ENCODE results near the gene SLC22A23.

The SLC22A23 gene

GRCh38 chr6:3239110-3239830 lies 217.6 kb downstream of the SLC22A23 start:
- no peak for DNase-seq (ENCODE audit: extremely low read depth, low read depth)
- no peak; the same call in 1 of the 2 replicates for TF ChIP-seq CTCF (IDR thresholded peaks at IDR 0.05; ENCODE audit: low read depth, low read length)

DNA sequence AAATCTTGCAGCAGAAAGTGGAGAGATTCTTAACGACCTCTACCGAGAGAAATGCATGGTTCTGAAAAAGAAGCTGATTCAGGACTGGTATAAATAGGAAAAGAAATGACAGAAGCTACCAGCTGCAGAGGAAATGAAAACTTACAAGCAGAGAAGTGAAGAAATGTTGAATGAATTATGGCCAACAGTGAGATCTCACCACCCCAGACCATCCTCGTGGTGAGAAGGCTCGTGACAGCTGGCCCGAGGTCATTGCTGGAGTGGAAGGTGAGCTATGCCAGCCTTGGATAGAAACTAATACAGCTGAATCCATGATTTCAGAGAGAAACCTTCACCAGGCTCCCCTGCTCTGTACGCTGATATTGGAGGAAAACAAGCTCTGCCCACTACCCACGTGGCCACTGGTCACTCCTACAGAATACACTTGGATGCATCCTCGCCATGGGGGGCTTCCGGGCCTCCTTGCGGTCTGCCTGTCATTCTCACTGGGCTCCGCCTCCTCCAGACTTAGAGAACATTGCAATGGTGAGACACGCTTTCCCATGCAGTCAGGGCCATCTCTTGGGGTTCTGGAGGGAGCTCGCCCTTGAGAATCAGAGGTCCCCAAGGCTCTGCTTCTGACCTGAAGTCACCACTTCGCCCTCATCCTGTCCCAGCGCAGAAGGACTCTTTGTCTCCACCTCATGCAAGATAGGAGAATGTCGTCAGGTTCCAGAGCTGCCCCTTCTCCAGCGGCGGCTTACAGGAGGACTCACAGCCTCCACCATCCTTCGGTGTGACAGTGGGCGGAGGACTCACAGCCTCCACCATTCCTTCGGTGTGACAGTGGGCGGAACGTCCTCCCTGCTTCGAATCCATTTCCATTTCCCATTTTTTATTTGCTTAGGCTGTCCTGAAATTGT lies 218.8 kb downstream of the SLC22A23 start:
- TF ChIP-seq CTCF (IDR thresholded peaks at IDR 0.05; ENCODE audit: low read depth, low read length), result no peak
- DNase-seq (ENCODE audit: extremely low read depth, low read depth), result no peak

DNA sequence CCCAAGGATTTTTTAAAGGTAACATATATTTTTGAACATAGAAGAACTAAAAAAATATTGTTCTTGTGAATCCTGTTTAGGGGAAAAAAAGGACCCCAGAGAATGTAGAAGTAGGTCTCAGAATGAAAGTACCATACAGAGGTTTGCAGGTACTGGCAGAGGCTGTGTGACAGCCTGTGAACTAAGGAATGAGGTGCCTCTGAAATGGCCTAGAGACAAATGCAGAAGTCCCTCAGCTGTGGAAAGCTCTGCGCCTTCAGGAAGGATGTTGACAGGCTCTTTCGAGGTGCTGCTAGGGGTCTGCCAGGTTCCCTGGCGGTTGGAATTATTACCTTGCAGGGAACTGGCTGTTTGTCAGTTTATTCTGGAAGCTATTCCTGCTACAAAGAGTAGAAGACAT lies 220.8 kb downstream of the SLC22A23 start:
- TF ChIP-seq CTCF (IDR thresholded peaks at IDR 0.05; ENCODE audit: low read depth, low read length), result no peak
- no peak for DNase-seq (ENCODE audit: extremely low read depth, low read depth)

- TF ChIP-seq CTCF (IDR thresholded peaks at IDR 0.05; ENCODE audit: low read depth, low read length), result no peak
- no peak for DNase-seq (ENCODE audit: extremely low read depth, low read depth)
Observed at GRCh38 chr6:3235486-3235885, 221.4 kb downstream of the SLC22A23 start.

DNA sequence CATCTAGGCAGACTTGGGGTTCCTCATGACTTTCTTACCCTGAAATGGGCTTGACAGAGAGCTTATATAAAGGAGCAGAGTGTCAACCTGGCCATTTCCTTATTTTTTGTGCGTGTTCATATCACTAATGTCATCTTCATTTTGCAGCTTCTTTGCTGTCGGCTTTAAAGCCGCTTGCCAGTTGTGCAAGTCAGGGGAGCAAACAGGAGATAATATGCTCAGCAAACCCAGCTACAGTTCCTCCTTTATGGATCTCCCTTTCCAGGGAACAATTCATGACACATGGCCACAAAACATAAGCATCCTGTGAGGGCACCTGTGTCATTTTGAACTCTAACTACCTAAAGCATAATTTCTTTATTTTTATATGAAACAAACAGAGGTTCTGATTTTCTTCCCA lies 222.9 kb downstream of the SLC22A23 start:
- no peak for DNase-seq (ENCODE audit: extremely low read depth, low read depth)
- no peak for TF ChIP-seq CTCF (IDR thresholded peaks at IDR 0.05; ENCODE audit: low read depth, low read length)

DNA sequence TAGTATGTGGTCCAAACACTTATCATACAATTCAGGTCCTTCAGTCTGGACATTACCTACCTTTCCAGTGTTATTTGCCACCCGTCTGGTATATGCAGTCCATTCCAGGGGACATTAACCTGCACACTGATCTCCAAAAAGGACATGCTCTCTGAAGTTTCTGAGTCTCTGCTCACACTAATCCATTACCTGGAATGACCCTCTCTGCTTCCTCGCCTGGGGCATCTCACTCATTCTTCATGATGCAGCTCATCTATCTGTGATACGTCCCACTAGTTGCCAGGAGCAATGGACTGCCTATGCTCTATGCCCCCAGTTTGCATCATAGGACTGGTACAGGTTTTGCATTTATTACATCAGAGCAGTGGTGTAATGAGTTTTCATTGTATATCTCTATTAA lies 223.5 kb downstream of the SLC22A23 start:
- TF ChIP-seq CTCF (IDR thresholded peaks at IDR 0.05; ENCODE audit: low read depth, low read length), result no peak
- DNase-seq (ENCODE audit: extremely low read depth, low read depth), result no peak

Data from AG09319 (cell line).